Islet of Langerhans (tissue), 1 donor: ENCODE results near the gene MAGEB3.
"Not testable (repeated sequence)": the region's sequence is repeated elsewhere in the genome, so short reads cannot be mapped to it uniquely, and the experiment has no call there.

ENCODE experiments used
- FAIRE-seq: peaks from one replicate; lab custom pipeline; 2011; peaks lifted over from hg19 to GRCh38; lab: Jason Lieb, UNC

The MAGEB3 gene

GRCh38 chrX:30230395-30230794, at the start of gene MAGEB3:
Gene MAGEB3 (plus strand): TSS chrX:30230657. CDS start chrX:30235925, 5,268 bp downstream.
- FAIRE-seq, result no peak

- FAIRE-seq, result no peak
Observed at GRCh38 chrX:30181353-30181752, 49.1 kb upstream of the MAGEB3 start.

GRCh38 chrX:30183554-30183953, 46.9 kb upstream of the MAGEB3 start:
- FAIRE-seq, result no peak

- no peak for FAIRE-seq
Observed at GRCh38 chrX:30190426-30190825, 40.0 kb upstream of the MAGEB3 start.

- FAIRE-seq, result not testable (repeated sequence)
Observed at GRCh38 chrX:30193910-30194309, 36.5 kb upstream of the MAGEB3 start.

- no peak for FAIRE-seq
Observed at GRCh38 chrX:30196322-30196721, 34.1 kb upstream of the MAGEB3 start.

- FAIRE-seq, result no peak
Observed at GRCh38 chrX:30212172-30212571, 18.3 kb upstream of the MAGEB3 start.

GRCh38 chrX:30215357-30215843, 15.1 kb upstream of the MAGEB3 start, which contains the start of gene MAGEB2:
Gene MAGEB2 (plus strand): TSS chrX:30215563. CDS start chrX:30218581, 3,018 bp downstream.
- no peak for FAIRE-seq

GRCh38 chrX:30217465-30217864, 13.0 kb upstream of the MAGEB3 start:
- FAIRE-seq, result no peak

GRCh38 chrX:30219372-30219771, 11.1 kb upstream of the MAGEB3 start:
- no peak for FAIRE-seq

- no peak for FAIRE-seq
Observed at GRCh38 chrX:30220661-30221060, 9.8 kb upstream of the MAGEB3 start.

GRCh38 chrX:30224536-30224935, 5.9 kb upstream of the MAGEB3 start:
- no peak for FAIRE-seq

- no peak for FAIRE-seq
Observed at GRCh38 chrX:30228526-30228925, 1.9 kb upstream of the MAGEB3 start.

- no peak for FAIRE-seq
Observed at GRCh38 chrX:30241724-30242415, 11.4 kb downstream of the MAGEB3 start, which contains the start of gene MAGEB4. Gene MAGEB4 (plus strand): TSS chrX:30242000. CDS start chrX:30242136, 136 bp downstream.

GRCh38 chrX:30246769-30247489, 16.5 kb downstream of the MAGEB3 start, which contains the start of gene MAGEB1:
Gene MAGEB1 (plus strand): TSS chrX:30247146. CDS start chrX:30250494, 3,348 bp downstream.
- FAIRE-seq, result no peak

- no peak for FAIRE-seq
Observed at GRCh38 chrX:30248854-30249253, 18.4 kb downstream of the MAGEB3 start.

GRCh38 chrX:30253257-30253656, 22.8 kb downstream of the MAGEB3 start:
- no peak for FAIRE-seq

GRCh38 chrX:30259927-30260326, 29.5 kb downstream of the MAGEB3 start:
- FAIRE-seq, result no peak

- FAIRE-seq, result no peak
Observed at GRCh38 chrX:30261012-30261411, 30.6 kb downstream of the MAGEB3 start.

- peak; percentile 58 for FAIRE-seq
Observed at GRCh38 chrX:30262763-30263162, 32.3 kb downstream of the MAGEB3 start.

GRCh38 chrX:30270639-30271038, 40.2 kb downstream of the MAGEB3 start:
- FAIRE-seq, result no peak

GRCh38 chrX:30275498-30275897, 45.0 kb downstream of the MAGEB3 start:
- FAIRE-seq, result peak; percentile 99

GRCh38 chrX:30278365-30278764, 47.9 kb downstream of the MAGEB3 start:
- FAIRE-seq, result no peak
